Measurements from ENCODE around the gene LAMA3.

DNA sequence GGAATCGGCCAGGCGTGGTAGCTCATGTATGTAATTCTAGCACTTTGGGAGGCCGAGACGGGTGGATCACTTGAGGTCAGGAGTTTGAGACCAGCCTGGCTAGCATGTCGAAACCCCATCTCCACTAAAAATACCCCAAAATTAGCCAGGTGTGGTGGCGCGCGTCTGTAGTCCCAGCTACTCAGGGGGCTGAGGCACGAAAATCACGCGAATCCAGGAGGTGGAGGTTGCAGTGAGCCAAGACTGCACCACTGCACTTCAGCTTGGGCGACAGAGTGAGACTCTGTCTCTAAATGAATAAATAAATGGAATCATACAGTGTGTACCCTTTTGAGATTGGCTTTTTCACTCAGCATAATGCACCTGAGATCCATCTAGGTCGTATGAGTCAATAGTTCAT lies 305.9 kb downstream of the LAMA3 start:
- no peak for TF ChIP-seq MEIS2 (CRISPR knock-in tag; IDR thresholded peaks at IDR 0.05)
- TF ChIP-seq ZNF746 (CRISPR knock-in tag; IDR thresholded peaks at IDR 0.05): no peak
- no peak for TF ChIP-seq NFRKB (IDR thresholded peaks at IDR 0.05)
- TF ChIP-seq ARID3A (IDR thresholded peaks at IDR 0.05; ENCODE audit: low read depth, low read length): no peak
- TF ChIP-seq, protein P1, sequence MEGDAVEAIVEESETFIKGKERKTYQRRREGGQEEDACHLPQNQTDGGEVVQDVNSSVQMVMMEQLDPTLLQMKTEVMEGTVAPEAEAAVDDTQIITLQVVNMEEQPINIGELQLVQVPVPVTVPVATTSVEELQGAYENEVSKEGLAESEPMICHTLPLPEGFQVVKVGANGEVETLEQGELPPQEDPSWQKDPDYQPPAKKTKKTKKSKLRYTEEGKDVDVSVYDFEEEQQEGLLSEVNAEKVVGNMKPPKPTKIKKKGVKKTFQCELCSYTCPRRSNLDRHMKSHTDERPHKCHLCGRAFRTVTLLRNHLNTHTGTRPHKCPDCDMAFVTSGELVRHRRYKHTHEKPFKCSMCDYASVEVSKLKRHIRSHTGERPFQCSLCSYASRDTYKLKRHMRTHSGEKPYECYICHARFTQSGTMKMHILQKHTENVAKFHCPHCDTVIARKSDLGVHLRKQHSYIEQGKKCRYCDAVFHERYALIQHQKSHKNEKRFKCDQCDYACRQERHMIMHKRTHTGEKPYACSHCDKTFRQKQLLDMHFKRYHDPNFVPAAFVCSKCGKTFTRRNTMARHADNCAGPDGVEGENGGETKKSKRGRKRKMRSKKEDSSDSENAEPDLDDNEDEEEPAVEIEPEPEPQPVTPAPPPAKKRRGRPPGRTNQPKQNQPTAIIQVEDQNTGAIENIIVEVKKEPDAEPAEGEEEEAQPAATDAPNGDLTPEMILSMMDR (CRISPR knock-in tag; IDR thresholded peaks at IDR 0.05): no peak
- no peak for TF ChIP-seq SETDB1 (CRISPR knock-in tag; IDR thresholded peaks at IDR 0.05; ENCODE audit: borderline replicate concordance)
- no peak for TF ChIP-seq POLR2A (IDR thresholded peaks at IDR 0.05; ENCODE audit: insufficient read depth in 1 of 2, low read depth in 2 of 2, low read length in 2 of 2)
- TF ChIP-seq ZNF691 (CRISPR knock-in tag; IDR thresholded peaks at IDR 0.05; ENCODE audit: borderline replicate concordance, low read depth): no peak
